Upper lobe of left lung (tissue), 4 donors: Measurements from ENCODE around the gene FAM107A.

ENCODE experiments used
- CTCF ChIP-seq, 6 experiments: fragments of 450-650 bp in 4 of 6; fragments of 200-600 bp in 2 of 6; sonication (generic) in 2 of 6; IDR thresholded peaks; one replicate each; pipeline ENCODE4 v1.5.1; 2016 to 2019; ENCODE audit warnings: antibody characterized with exemption in 6 of 6
- POLR2A ChIP-seq, 4 donors: fragments of 450-650 bp; IDR thresholded peaks; one replicate each; pipeline ENCODE4 v1.5.1; 2016 to 2017; ENCODE audit warnings: antibody characterized with exemption in 4 of 4, mild to moderate bottlenecking in 2 of 4
- POLR2AphosphoS5 ChIP-seq, 2 donors: sonication (generic); formaldehyde crosslinking; IDR thresholded peaks; one replicate each; pipeline ENCODE4 v1.5.1; 2017; ENCODE audit warnings: antibody characterized with exemption in 2 of 2

- TF ChIP-seq CTCF (IDR thresholded peaks at IDR 0.05), result no peak
- no peak for TF ChIP-seq POLR2A (IDR thresholded peaks at IDR 0.05)
- no peak for TF ChIP-seq POLR2AphosphoS5 (IDR thresholded peaks at IDR 0.05)
Measured at GRCh38 chr3:58617338-58617761, 40.2 kb upstream of the FAM107A start.
